DND-41 (cell line): ENCODE data around the gene KRTAP5-1.

Experiments
- ATAC-seq: fragments of 200-7000 bp; cut with Tn5 transposase; 3 replicates; pipeline ENCODE4 v1.9.1; 2021; ENCODE audit warnings: low read depth; ENCODE audit not compliant: insufficient read depth
- DNase-seq: peaks from one replicate; pipeline ENCODE4 v3.0.0-alpha.2; 2020
- H2AFZ ChIP-seq: 2 replicates; pipeline ENCODE4 v1.6.0; 2012; ENCODE audit warnings: low read depth, low read length
- H3K27ac ChIP-seq: 2 replicates; pipeline ENCODE4 v1.5.1; 2012; ENCODE audit warnings: low read length, inconsistent platforms
- H3K27me3 ChIP-seq: fragments of 200-600 bp; sonication (generic); 2 replicates; pipeline ENCODE4 v1.6.0; 2012; ENCODE audit warnings: low read length, mild to moderate bottlenecking, inconsistent platforms; ENCODE audit not compliant: insufficient read depth, poor library complexity
- H3K36me3 ChIP-seq: 2 replicates; pipeline ENCODE4 v1.5.1; 2012; ENCODE audit warnings: low read length, inconsistent platforms; ENCODE audit not compliant: insufficient read depth
- H3K4me1 ChIP-seq: 2 replicates; pipeline ENCODE4 v1.5.1; 2012; ENCODE audit warnings: mild to moderate bottlenecking, low read length; ENCODE audit not compliant: insufficient read depth
- H3K4me2 ChIP-seq: 2 replicates; pipeline ENCODE4 v1.6.0; 2012; ENCODE audit warnings: mild to moderate bottlenecking, moderate library complexity, low read length, inconsistent platforms; ENCODE audit not compliant: insufficient read depth
- H3K4me3 ChIP-seq, 2 experiments: fragments of 200-600 bp in 1 of 2; shearing (Covaris generic) in 1 of 2; 2 replicates each; pipeline ENCODE4 v1.5.1; 2012 to 2016; ENCODE audit warnings: inconsistent platforms in 2 of 2, low read length in 2 of 2, mild to moderate bottlenecking in 2 of 2, low read depth in 1 of 2, moderate library complexity in 1 of 2
- H3K79me2 ChIP-seq: 2 replicates; pipeline ENCODE4 v1.6.0; 2012; ENCODE audit warnings: low read length, inconsistent platforms; ENCODE audit not compliant: insufficient read depth
- H3K9ac ChIP-seq: 2 replicates; pipeline ENCODE4 v1.6.0; 2012; ENCODE audit warnings: low read depth, mild to moderate bottlenecking, inconsistent platforms, low read length, moderate library complexity
- H3K9me3 ChIP-seq: 2 replicates; pipeline ENCODE4 v1.5.1; 2012; ENCODE audit warnings: low read length, moderate library complexity, mild to moderate bottlenecking, inconsistent platforms; ENCODE audit not compliant: insufficient read depth, severe bottlenecking
- H4K20me1 ChIP-seq: 2 replicates; pipeline ENCODE4 v1.6.0; 2012; ENCODE audit warnings: low read length; ENCODE audit not compliant: insufficient read depth
- EZH2 ChIP-seq: IDR thresholded peaks from 3 replicates; pipeline ENCODE4 v1.6.1; 2012; ENCODE audit warnings: borderline replicate concordance, low read depth, mild to moderate bottlenecking, moderate library complexity, low read length, inconsistent platforms; ENCODE audit not compliant: severe bottlenecking
- TF ChIP-seq, protein P1 (sequence below): IDR thresholded peaks from 2 replicates; pipeline ENCODE4 v1.5.1; 2012; ENCODE audit warnings: borderline replicate concordance, low read length, moderate library complexity, mild to moderate bottlenecking; ENCODE audit not compliant: poor library complexity, severe bottlenecking; ENCODE audit errors: extremely low read depth

The KRTAP5-1 gene

GRCh38 chr11:1553808-1554594 lies 31.1 kb downstream of the KRTAP5-1 start:
- no peak overlapping the region for H3K27ac ChIP-seq
- no peaks in the 10 kb centered on the region for H3K79me2 ChIP-seq
- no peak for TF ChIP-seq EZH2
- TF ChIP-seq, protein P1, sequence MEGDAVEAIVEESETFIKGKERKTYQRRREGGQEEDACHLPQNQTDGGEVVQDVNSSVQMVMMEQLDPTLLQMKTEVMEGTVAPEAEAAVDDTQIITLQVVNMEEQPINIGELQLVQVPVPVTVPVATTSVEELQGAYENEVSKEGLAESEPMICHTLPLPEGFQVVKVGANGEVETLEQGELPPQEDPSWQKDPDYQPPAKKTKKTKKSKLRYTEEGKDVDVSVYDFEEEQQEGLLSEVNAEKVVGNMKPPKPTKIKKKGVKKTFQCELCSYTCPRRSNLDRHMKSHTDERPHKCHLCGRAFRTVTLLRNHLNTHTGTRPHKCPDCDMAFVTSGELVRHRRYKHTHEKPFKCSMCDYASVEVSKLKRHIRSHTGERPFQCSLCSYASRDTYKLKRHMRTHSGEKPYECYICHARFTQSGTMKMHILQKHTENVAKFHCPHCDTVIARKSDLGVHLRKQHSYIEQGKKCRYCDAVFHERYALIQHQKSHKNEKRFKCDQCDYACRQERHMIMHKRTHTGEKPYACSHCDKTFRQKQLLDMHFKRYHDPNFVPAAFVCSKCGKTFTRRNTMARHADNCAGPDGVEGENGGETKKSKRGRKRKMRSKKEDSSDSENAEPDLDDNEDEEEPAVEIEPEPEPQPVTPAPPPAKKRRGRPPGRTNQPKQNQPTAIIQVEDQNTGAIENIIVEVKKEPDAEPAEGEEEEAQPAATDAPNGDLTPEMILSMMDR: no peak
- 0 out of 2 replicates have a peak, but pooled peaks cover 4% of the 10 kb centered on the region for H4K20me1 ChIP-seq
- no peak overlapping the region for H3K4me2 ChIP-seq
- H3K4me3 ChIP-seq: no peak overlapping the region
- H3K9me3 ChIP-seq: no peaks in the 10 kb centered on the region
- H3K27me3 ChIP-seq: no peaks in the 10 kb centered on the region
- DNase-seq (no peak), ATAC-seq (no peak)
- H3K9ac ChIP-seq: no peak overlapping the region
- no peaks in the 10 kb centered on the region for H3K36me3 ChIP-seq
- H2AFZ ChIP-seq: no peak overlapping the region
- no peaks in the 10 kb centered on the region for H3K4me1 ChIP-seq

- no peak overlapping the region for H3K27ac ChIP-seq
- H3K4me1 ChIP-seq: no peaks in the 10 kb centered on the region
- H3K9me3 ChIP-seq: no peaks in the 10 kb centered on the region
- no peaks in the 10 kb centered on the region for H4K20me1 ChIP-seq
- H2AFZ ChIP-seq: no peak overlapping the region
- H3K4me3 ChIP-seq: no peak overlapping the region
- no peak overlapping the region for H3K9ac ChIP-seq
- ATAC-seq (no peak), DNase-seq (no peak)
- H3K4me2 ChIP-seq: no peak overlapping the region
- H3K36me3 ChIP-seq: no peaks in the 10 kb centered on the region
- H3K79me2 ChIP-seq: no peaks in the 10 kb centered on the region
- peaks cover under 1% of the 10 kb centered on the region for H3K27me3 ChIP-seq
- no peak for TF ChIP-seq EZH2
- TF ChIP-seq, protein P1: no peak
Observed at GRCh38 chr11:1549338-1550330, 35.4 kb downstream of the KRTAP5-1 start.

GRCh38 chr11:1548221-1549070 lies 36.6 kb downstream of the KRTAP5-1 start:
- no peak for TF ChIP-seq EZH2
- TF ChIP-seq, protein P1: no peak
- no peak overlapping the region for H3K27ac ChIP-seq
- no peaks in the 10 kb centered on the region for H4K20me1 ChIP-seq
- no peak overlapping the region for H3K4me2 ChIP-seq
- peaks cover 5% of the 10 kb centered on the region for H3K27me3 ChIP-seq
- no peaks in the 10 kb centered on the region for H3K36me3 ChIP-seq
- H3K4me3 ChIP-seq: no peak overlapping the region
- DNase-seq: no peak
- ATAC-seq: no peak
- H2AFZ ChIP-seq: no peak overlapping the region
- no peak overlapping the region for H3K9ac ChIP-seq
- H3K79me2 ChIP-seq: no peaks in the 10 kb centered on the region
- no peaks in the 10 kb centered on the region for H3K9me3 ChIP-seq
- H3K4me1 ChIP-seq: no peaks in the 10 kb centered on the region
